ENCODE data around the gene ANKRD50. TPM values are rescaled to one million over a fixed set of nuclear protein-coding genes. Genes with fewer than 3 reads are reported as not detected.

The ANKRD50 gene
- total and polyA plus RNA-seq, 2 of the 13 experiments (the other 11 are each of a cell fraction or from before 2014, with no cell fraction given), result 2.4 to 4.4 TPM

- H3K27me3 ChIP-seq (ENCODE audit: control insufficient read depth in 1 of 2, insufficient read depth in 2 of 2, low read length in 2 of 2), result no peaks in the 10 kb centered on the region
- in situ Hi-C loops (cut with HindIII; ENCODE audit: extremely low pct_ligation_motif_present, low pct_unique_long_range_greater_than_20kb) (no loop called here), intact Hi-C loops (cut with micrococcal nuclease; ENCODE audit: unreplicated experiment) (no loop called here)
Observed at GRCh38 chr4:124644621-124645020, 67.9 kb downstream of the ANKRD50 start.

More at GRCh38 chr4:124644621-124645020, 67.9 kb downstream of the ANKRD50 start:
- H3K79me2 ChIP-seq (ENCODE audit: insufficient read depth, low read length), result no peaks in the 10 kb centered on the region
- H3K36me3 ChIP-seq (replicated peaks in 1 of 2; ENCODE audit: control insufficient read depth in 1 of 2, insufficient read depth in 2 of 2, low read length in 2 of 2), result no peaks in the 10 kb centered on the region
- H3K9ac ChIP-seq (ENCODE audit: insufficient read depth, low read depth, low read length), result no peak overlapping the region
- no peak overlapping the region for H2AFZ ChIP-seq (ENCODE audit: low read length)
- H3K4me2 ChIP-seq (ENCODE audit: low read depth, low read length), result no peak overlapping the region
- ATAC-seq, result no peak
- no peak overlapping the region for H3K4me3 ChIP-seq (replicated peaks in 1 of 3; ENCODE audit: insufficient read depth in 1 of 3, low read depth in 2 of 3, low read length in 3 of 3)
- no peak overlapping the region for H3K27ac ChIP-seq (ENCODE audit: extremely low read length, insufficient read depth, low read length)
- DNase-seq (ENCODE audit: low spot score), result no peak
- TF ChIP-seq CENPBD1 (CRISPR knock-in tag; IDR thresholded peaks at IDR 0.05; ENCODE audit: borderline replicate concordance, low read depth) (no peak), KDM4B (CRISPR knock-in tag; IDR thresholded peaks at IDR 0.05) (no peak), SETDB1 (CRISPR knock-in tag; IDR thresholded peaks at IDR 0.05; ENCODE audit: borderline replicate concordance) (no peak), BCLAF1 (IDR thresholded peaks at IDR 0.05) (no peak), PHB2 (IDR thresholded peaks at IDR 0.05; ENCODE audit: partially characterized antibody) (no peak), ZNF572 (CRISPR knock-in tag; IDR thresholded peaks at IDR 0.05) (no peak), TARDBP (CRISPR knock-in tag; IDR thresholded peaks at IDR 0.05) (no peak), RORA (CRISPR knock-in tag; IDR thresholded peaks at IDR 0.05) (no peak), RAD21 (CRISPR knock-in tag; IDR thresholded peaks at IDR 0.05) (no peak), ZNF746 (CRISPR knock-in tag; IDR thresholded peaks at IDR 0.05) (no peak)
- no peaks in the 10 kb centered on the region for H3K9me3 ChIP-seq (ENCODE audit: low read length)
- no peak for FAIRE-seq
- no TSS peak for BruUV-seq (replicated peaks)
- no peaks in the 10 kb centered on the region for H4K20me1 ChIP-seq (ENCODE audit: insufficient read depth, low read length)
- 90% methylated on average over 3 of the region's 3 CpGs for WGBS (ENCODE audit: low lambda C conversion rate)
- CTCF ChIA-PET (ENCODE audit: low intra/inter-chr PET ratio, low total read pairs), result no interaction called here
- peaks cover 7% of the 10 kb centered on the region for H3K4me1 ChIP-seq (ENCODE audit: insufficient read depth, low read length)
- POLR2A ChIA-PET, result no interaction called here
